ENCODE measurements around the gene AMOTL2. TPM values are rescaled to one million over a fixed set of nuclear protein-coding genes. Genes with fewer than 3 reads are reported as not detected.

Gene AMOTL2
- total RNA-seq, 4 donors from 2014 or later: 54.5 to 99.0 (median 59.1) TPM

DNA sequence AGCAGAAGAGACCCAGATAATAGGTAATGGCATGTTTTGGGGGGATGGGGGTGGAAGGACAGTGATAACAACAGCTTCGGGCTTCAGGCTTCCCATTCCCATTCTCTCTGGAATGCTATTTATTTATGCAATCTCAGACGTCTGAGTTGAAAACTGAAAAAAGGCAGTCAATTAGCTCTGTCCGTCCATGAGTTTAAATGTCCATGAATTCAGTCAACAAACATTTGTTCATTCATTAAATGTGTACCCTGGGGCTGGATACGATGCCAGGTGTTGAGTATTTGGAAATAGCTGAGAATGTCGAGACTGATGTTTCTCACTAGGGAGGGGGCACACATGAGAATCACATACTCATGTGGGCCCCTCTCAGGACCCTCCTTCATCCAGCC, 42.4 kb downstream of the AMOTL2 start:
- WGBS, 2 donors: 40 to 55% methylated on average over 5 of the region's 5 CpGs
- no peaks in the 10 kb centered on the region for H3K9me3 ChIP-seq
- TF ChIP-seq POLR2A (IDR thresholded peaks at IDR 0.05) (no peak), CTCF (IDR thresholded peaks at IDR 0.05) (no peak)
- DNase-seq: no peak
- intact Hi-C loops (cut with DNase I): no loop called here
- peaks cover 54 to 95% (median 75%) of the 10 kb centered on the region in 3 donors for H3K4me1 ChIP-seq
- H3K27ac ChIP-seq: peak overlapping the region; percentile 65 to 84 (median 80)
- H3K27me3 ChIP-seq: no peaks in the 10 kb centered on the region
- H3K4me3 ChIP-seq: no peak overlapping the region
- H3K36me3 ChIP-seq: no peaks in the 10 kb centered on the region

- H3K27me3 ChIP-seq: no peaks in the 10 kb centered on the region
- no peak for TF ChIP-seq POLR2A (IDR thresholded peaks at IDR 0.05)
- no peak for TF ChIP-seq CTCF (IDR thresholded peaks at IDR 0.05)
- no peaks in the 10 kb centered on the region for H3K9me3 ChIP-seq
- 59 to 61% methylated on average over 4 to 6 of the region's 6 CpGs for WGBS, 2 donors
- H3K4me1 ChIP-seq: peaks cover 54 to 95% (median 75%) of the 10 kb centered on the region in 3 donors
- DNase-seq: no peak
- H3K4me3 ChIP-seq: no peak overlapping the region
- intact Hi-C loops (cut with DNase I): no loop called here
- peak overlapping the region; percentile 65 to 84 (median 80) for H3K27ac ChIP-seq
- no peaks in the 10 kb centered on the region for H3K36me3 ChIP-seq
Observed at GRCh38 chr3:134330883-134331810, 43.1 kb downstream of the AMOTL2 start.

DNA sequence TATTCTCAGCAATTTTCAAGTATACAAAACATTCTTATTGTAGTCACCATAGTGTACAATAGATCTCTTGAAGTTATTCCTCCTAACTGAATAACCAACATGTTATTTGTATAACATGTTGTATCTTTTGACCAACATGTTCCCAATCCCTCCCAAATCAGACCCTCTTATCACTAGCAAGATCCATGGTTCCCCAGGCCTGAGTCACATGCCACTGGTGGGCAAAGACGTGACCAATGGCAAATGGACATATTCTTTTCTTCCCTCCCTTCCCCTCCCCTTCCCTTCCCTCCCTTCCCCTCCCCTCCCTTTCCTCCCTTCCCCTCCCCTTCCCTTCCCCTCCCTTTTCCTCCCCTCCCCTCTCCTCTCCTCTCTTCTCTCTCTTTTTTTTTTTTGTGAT, 45.4 kb downstream of the AMOTL2 start:
- Histone ChIP-seq H3K4me1 (peaks cover 52 to 82% (median 65%) of the 10 kb centered on the region in 3 donors), H3K27ac (peak overlapping the region in 3 of 4 donors; percentile 66 to 89 (median 78)), H3K36me3 (no peaks in the 10 kb centered on the region), H3K27me3 (no peaks in the 10 kb centered on the region), H3K4me3 (no peak overlapping the region), H3K9me3 (no peaks in the 10 kb centered on the region)
- no peak for TF ChIP-seq CTCF (IDR thresholded peaks at IDR 0.05)
- TF ChIP-seq POLR2A (IDR thresholded peaks at IDR 0.05): no peak
- DNase-seq: no peak
- intact Hi-C loops (cut with DNase I): no loop called here
- 73 to 76% methylated on average over 1 of the region's 1 CpG for WGBS, 2 donors

DNA sequence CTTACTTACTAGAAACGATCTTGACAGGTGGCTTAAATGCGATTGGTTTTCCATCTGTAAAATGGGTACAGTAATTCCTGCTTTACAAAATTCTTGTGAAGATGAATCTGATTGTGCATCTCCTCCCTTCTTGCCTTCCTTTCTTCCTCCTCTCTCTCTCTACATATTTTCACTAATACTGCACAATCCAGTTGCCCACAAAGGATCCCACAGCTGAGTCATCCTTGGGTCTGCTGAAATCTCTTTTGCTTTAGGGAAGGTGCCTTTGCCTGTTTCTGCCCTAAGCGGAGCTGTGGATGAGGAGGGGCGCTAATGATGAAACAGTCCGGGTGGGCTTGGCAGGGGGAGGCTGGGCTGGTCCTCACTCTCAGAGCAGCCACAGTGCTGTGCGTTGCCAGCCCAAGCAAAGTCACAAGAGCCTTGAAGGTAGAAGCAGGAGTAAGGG, 46.1 kb downstream of the AMOTL2 start:
- H3K4me3 ChIP-seq: no peak overlapping the region
- peak overlapping the region; percentile 61 to 89 (median 72) for H3K27ac ChIP-seq
- WGBS, 2 donors: 25 to 46% methylated on average over 3 of the region's 6 CpGs
- TF ChIP-seq POLR2A (IDR thresholded peaks at IDR 0.05) (no peak), CTCF (IDR thresholded peaks at IDR 0.05) (no peak)
- no peak for DNase-seq
- no peaks in the 10 kb centered on the region for H3K9me3 ChIP-seq
- intact Hi-C loops (cut with DNase I): no loop called here
- no peaks in the 10 kb centered on the region for H3K36me3 ChIP-seq
- H3K27me3 ChIP-seq: no peaks in the 10 kb centered on the region
- H3K4me1 ChIP-seq: peaks cover 52 to 75% (median 58%) of the 10 kb centered on the region in 3 donors

GRCh38 chr3:134327594-134327975, 46.7 kb downstream of the AMOTL2 start:
- H3K4me3 ChIP-seq: no peak overlapping the region
- H3K9me3 ChIP-seq: no peaks in the 10 kb centered on the region
- TF ChIP-seq CTCF (IDR thresholded peaks at IDR 0.05): no peak
- TF ChIP-seq POLR2A (IDR thresholded peaks at IDR 0.05): no peak
- no peak for DNase-seq
- peak overlapping the region; percentile 61 to 89 (median 72) for H3K27ac ChIP-seq
- WGBS, 2 donors: 27 to 30% methylated on average over 4 of the region's 4 CpGs
- peaks cover 52 to 69% (median 57%) of the 10 kb centered on the region in 3 donors for H3K4me1 ChIP-seq
- H3K27me3 ChIP-seq: no peaks in the 10 kb centered on the region
- intact Hi-C loops (cut with DNase I): no loop called here
- no peaks in the 10 kb centered on the region for H3K36me3 ChIP-seq

Data from esophagus squamous epithelium (tissue), 5 donors.